ENCODE data around the gene CTNS. TPM values are rescaled to one million over a fixed set of nuclear protein-coding genes. Genes with fewer than 3 reads are reported as not detected.

CTNS gene
- total RNA-seq, 1 donor from 2014 or later: 5.9 TPM

- H3K4me3 ChIP-seq (ENCODE audit: low read depth, low read length): no peak overlapping the region
- no peak for DNase-seq (ENCODE audit: low read depth)
- no peak for TF ChIP-seq CTCF (conservative IDR thresholded peaks at IDR 0.05; ENCODE audit: low read depth, low read length)
Measured at GRCh38 chr17:3689262-3690093, 52.9 kb downstream of the CTNS start.

DNA sequence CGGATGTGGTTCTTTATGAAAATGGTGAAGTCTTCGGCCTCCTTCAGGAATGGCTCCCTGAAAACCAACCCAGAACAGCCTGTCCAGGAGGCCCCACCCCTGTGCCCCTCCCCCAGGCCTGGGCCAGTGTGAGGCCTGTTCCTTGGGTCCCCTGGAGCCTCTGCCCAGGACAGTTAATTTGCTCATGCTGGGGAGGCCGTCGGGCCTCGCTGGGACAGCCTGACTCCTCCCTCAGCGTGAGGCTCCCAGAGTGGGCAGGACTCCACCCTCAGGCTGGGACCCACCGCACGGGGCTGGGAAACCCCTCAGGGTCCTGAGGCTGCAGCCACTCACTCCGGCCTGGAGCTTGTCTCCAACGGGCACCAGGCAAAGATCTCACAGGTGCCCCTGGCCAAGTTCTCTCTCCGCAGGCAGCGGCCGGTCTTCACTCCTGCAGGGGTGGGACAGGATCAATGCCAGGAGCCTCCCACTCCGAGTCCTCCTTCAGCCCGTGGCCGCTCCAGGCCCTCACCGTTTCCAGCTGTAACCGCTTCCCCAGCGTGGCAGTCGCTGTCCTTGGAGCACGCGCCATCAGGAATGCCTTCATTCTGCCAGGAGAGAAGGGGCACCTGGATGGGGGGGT lies 53.6 kb downstream of the CTNS start:
- no peak for TF ChIP-seq CTCF (conservative IDR thresholded peaks at IDR 0.05; ENCODE audit: low read depth, low read length)
- no peak for DNase-seq (ENCODE audit: low read depth)
- H3K4me3 ChIP-seq (ENCODE audit: low read depth, low read length): no peak overlapping the region

DNA sequence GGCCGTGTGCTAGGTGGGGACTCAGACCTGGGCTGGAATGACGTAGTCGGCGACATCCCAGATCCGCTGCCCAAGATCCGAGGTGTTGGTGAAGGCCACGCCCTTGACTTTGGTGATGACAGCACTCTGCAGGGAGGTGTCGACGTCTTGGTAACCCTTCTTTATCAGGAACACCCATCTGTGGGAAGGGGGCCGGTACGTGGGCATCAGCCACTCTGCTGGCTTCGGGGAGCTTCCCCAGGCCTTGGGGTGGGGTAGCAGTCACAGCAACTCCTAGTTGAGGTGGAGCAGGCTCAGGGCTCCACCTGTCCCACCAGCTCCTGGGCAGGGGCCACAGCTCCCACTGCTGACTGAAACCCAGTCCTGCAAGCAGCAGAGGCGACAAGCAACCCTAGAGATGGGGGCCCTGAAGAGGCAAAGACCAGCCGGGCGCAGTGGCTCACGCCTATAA lies 55.1 kb downstream of the CTNS start:
- no peak for DNase-seq (ENCODE audit: low read depth)
- no peak overlapping the region for H3K4me3 ChIP-seq (ENCODE audit: low read depth, low read length)
- TF ChIP-seq CTCF (conservative IDR thresholded peaks at IDR 0.05; ENCODE audit: low read depth, low read length): no peak

DNA sequence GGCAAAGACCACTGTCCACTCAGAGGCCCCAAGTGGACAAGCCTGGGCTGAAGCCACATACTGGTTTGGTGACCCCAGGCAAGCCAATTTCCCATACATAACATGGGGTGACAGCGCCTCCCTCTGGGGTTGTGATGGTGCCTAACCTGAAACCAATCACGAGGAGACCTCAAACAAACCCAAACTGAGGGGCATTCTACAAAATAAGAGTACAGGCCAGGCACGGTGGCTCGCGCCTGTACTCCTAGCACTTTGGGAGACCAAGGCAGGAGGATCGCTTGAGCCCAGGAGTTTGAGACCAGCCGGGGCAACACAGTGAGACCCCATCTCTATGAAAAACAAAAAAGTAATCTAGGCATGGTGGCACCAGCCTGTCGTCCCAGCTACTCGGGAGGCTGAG lies 55.8 kb downstream of the CTNS start:
- no peak for DNase-seq (ENCODE audit: low read depth)
- peak; percentile 20 for TF ChIP-seq CTCF (conservative IDR thresholded peaks at IDR 0.05; ENCODE audit: low read depth, low read length)
- no peak overlapping the region for H3K4me3 ChIP-seq (ENCODE audit: low read depth, low read length)

DNA sequence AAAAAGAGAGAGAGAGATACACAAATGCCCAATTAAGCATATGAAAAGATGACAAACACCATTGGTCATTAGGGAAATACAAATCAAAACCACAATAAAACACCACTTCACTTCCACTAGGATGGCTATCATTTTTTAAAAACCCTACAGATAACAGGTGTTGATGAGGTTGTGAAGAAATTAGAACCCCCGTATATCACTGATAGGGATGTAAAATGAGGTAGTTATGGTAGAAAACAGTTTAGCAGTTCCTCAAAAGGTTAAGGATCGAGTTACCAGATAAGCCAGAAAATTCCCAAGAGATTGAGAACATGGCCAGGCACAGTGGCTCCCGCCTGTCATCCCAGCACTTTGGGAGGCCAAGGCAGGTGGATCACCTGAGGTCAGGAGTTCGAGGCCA lies 56.6 kb downstream of the CTNS start:
- TF ChIP-seq CTCF (conservative IDR thresholded peaks at IDR 0.05; ENCODE audit: low read depth, low read length): no peak
- no peak overlapping the region for H3K4me3 ChIP-seq (ENCODE audit: low read depth, low read length)
- DNase-seq (ENCODE audit: low read depth): no peak

DNA sequence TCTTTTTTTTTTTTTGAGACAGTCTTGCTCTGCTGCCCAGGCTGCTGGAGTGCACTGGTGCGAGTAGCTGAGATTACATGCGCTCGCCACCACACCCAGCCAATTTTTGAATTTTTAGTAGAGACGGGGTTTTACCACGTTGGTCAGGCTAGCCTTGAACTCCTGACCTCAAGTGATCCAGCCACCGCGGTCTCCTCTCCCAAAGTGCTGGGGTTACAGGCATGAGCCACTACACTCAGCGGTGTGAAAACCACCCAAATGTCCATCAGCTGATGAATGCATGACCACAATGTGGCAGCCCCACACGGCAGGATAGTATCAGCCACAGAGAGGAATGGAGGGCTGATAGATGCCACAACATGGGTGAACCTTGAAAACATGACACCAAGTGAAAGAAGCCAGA lies 57.3 kb downstream of the CTNS start:
- H3K4me3 ChIP-seq (ENCODE audit: low read depth, low read length): no peak overlapping the region
- TF ChIP-seq CTCF (conservative IDR thresholded peaks at IDR 0.05; ENCODE audit: low read depth, low read length): no peak
- no peak for DNase-seq (ENCODE audit: low read depth)
